Measurements from ENCODE around the gene RBM5. TPM values are rescaled to one million over a fixed set of nuclear protein-coding genes. Genes with fewer than 3 reads are reported as not detected.

RBM5 gene
- total and polyA plus RNA-seq, 4 donors, result 223 to 366 (median 266) TPM

DNA sequence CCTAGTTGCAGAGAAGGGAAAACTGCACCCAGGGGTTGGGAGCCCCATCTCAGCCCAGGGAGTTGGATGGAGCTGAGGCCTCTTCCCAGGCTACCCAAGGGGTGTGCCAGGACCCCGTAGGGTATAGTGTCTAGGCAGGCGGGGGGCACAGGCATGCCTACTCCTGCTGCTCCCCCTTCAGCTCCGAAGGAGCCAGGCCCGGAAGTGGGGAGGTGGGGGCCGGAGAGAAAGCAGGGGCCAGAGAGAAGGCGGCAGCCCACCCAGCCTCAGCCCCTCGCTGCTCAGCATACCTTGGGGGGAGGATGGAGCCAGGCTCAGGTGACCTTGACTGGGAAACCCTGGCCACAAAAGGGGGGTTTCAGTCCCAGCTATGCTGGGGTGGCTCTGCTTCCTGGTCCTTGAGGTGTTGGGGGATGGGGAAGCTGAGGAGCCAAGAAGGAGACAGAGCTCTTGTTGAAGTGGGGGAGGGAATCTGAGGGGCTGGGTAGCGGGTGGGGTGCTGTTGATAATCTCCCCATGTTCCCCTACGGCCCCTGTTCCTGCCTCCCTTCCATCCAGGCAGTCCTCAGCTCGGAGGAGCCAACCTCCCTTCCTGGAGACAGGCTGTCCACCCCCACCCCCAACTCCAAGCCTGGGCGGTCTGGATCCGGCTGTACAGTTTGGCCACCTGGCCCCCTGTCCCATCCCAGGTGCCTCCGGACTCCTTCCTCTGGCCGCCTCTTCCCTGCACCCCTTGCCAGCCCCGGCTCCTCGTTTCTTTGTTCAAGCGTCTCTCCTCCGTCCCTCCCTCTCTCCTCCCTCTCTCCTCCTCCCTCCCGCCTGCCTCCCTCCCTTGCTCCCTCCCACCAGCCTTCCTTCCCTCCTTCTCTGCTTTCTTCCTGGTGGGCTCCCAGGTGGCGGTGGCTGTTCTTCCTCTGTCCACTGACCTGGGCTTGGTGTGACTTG is 68.1 kb downstream of the RBM5 start:
- Histone ChIP-seq H3K36me3 (ENCODE audit: control insufficient read depth, insufficient read depth, low read length) (peaks cover 23% of the 10 kb centered on the region), H3K4me1 (ENCODE audit: control insufficient read depth, insufficient read depth, low read length) (peaks cover 45% of the 10 kb centered on the region), H3K27me3 (ENCODE audit: control insufficient read depth, insufficient read depth, low read length) (peaks cover 24% of the 10 kb centered on the region), H3K27ac (ENCODE audit: low read depth, low read length) (no peak overlapping the region), H3K9me3 (ENCODE audit: control insufficient read depth, insufficient read depth, low read length) (no peaks in the 10 kb centered on the region), H3K4me3 (ENCODE audit: low read depth, low read length) (peak overlapping the region; percentile 38)
- peak in 2 of 6 donors; percentile 83 to 89 for DNase-seq (ENCODE audit: low read depth in 4 of 6, low spot score in 6 of 6)
- WGBS (ENCODE audit: insufficient coverage), result 14% methylated on average over 12 of the region's 20 CpGs

DNA sequence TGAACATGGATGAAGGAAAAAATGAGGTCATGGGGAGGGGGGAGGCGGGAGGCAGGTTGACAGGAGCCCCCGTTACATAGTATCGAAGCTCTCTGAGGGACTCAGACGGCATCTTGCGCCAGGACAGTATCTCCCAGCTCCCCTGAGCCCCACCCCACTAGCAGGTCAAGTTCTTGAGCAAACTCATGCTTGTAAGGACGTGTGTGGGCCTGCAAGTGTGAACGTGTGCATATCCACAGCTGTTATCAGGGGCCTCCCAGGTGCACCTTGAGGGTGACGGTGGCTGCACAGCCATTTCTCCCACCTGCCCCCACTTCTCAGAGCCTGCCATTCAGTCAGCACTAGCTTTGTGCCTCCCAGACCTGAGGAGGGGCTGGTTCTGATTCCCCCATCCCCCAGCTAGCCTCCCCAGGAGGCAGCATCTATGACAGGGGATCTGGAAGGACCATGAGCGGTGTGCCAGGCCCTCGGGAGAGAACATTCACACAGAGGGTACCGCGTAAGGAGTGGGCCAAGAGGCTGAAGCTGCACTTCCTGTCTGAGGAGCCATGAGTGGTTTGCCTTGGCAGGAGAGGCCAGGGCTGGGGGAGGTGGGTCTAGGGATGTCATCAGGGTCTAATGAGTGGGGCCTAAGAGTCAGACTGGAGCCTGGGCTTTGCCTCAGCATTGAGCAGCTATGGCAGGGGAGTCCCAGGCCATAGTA is 69.3 kb downstream of the RBM5 start:
- H3K4me3 ChIP-seq (ENCODE audit: low read depth, low read length), result no peak overlapping the region
- 67% methylated on average over 11 of the region's 12 CpGs for WGBS (ENCODE audit: insufficient coverage)

DNA sequence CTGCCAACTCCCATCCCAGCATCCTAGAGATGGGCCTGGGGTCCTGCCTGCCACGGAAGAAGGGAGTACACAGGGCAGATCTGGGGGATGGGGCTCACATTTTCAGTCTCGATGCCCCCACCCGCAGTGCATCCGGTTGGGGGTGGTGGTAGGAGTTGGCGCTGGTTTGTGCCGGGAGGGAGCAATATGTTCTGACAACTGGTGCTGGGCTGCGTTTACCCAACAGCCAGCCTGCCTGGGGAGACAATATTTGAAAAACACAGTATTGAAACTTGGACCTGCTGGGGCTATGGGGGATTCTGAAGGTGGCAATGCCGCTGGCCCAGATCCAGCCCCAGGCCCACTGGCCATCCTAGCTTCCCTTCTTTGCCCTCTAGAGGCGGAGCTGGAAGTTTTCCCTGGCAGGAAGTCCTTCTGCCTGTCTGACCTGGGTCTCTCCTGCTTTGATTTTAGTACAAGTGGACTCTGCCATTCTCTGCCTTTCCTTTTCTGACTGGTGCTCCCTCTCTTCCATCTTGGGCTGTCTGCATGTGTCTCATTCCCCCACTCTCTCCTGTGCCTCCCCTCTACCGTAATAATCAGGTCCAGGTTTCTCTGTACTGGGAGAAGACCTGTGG is 69.9 kb downstream of the RBM5 start:
- Histone ChIP-seq H3K9me3 (ENCODE audit: control insufficient read depth, insufficient read depth, low read length) (no peaks in the 10 kb centered on the region), H3K27ac (ENCODE audit: low read depth, low read length) (no peak overlapping the region), H3K27me3 (ENCODE audit: control insufficient read depth, insufficient read depth, low read length) (peaks cover 24% of the 10 kb centered on the region), H3K4me3 (ENCODE audit: low read depth, low read length) (no peak overlapping the region), H3K4me1 (ENCODE audit: control insufficient read depth, insufficient read depth, low read length) (peaks cover 63% of the 10 kb centered on the region), H3K36me3 (ENCODE audit: control insufficient read depth, insufficient read depth, low read length) (peaks cover 36% of the 10 kb centered on the region)
- 81% methylated on average over 8 of the region's 10 CpGs for WGBS (ENCODE audit: insufficient coverage)
- peak in 1 of 6 donors; percentile 50 for DNase-seq (ENCODE audit: low read depth in 4 of 6, low spot score in 6 of 6)

More for the DNA sequence above, 69.3 kb downstream of the RBM5 start:
- no peak for DNase-seq (ENCODE audit: low read depth in 4 of 6, low spot score in 6 of 6)
- Histone ChIP-seq H3K4me1 (ENCODE audit: control insufficient read depth, insufficient read depth, low read length) (peaks cover 56% of the 10 kb centered on the region), H3K27ac (ENCODE audit: low read depth, low read length) (no peak overlapping the region), H3K9me3 (ENCODE audit: control insufficient read depth, insufficient read depth, low read length) (no peaks in the 10 kb centered on the region), H3K27me3 (ENCODE audit: control insufficient read depth, insufficient read depth, low read length) (peaks cover 24% of the 10 kb centered on the region), H3K36me3 (ENCODE audit: control insufficient read depth, insufficient read depth, low read length) (peaks cover 29% of the 10 kb centered on the region)

DNA sequence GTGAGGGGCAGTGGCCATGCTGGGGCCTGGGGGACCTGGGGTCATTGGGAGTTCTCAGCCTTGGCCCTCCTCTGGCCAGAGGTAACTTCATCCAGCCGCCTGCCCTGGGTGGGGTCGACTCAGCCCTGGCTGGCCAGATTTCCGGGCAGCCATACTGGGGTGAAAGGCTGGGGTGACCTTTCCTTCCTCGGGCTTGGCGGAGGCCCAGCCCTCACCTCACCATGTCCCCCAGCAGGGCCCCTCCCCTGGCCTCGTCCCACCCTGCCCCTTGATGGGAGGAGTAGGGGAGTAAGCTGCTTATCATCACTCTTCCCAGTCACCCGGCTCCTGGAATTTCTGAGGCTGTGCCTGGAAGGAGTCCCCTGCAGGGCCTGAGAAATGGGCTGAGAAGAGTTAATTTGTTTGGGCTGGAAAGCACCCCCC is 71.9 kb downstream of the RBM5 start:
- Histone ChIP-seq H3K4me1 (ENCODE audit: control insufficient read depth, insufficient read depth, low read length) (peaks cover 73% of the 10 kb centered on the region), H3K27ac (ENCODE audit: low read depth, low read length) (no peak overlapping the region), H3K9me3 (ENCODE audit: control insufficient read depth, insufficient read depth, low read length) (no peaks in the 10 kb centered on the region), H3K4me3 (ENCODE audit: low read depth, low read length) (no peak overlapping the region), H3K36me3 (ENCODE audit: control insufficient read depth, insufficient read depth, low read length) (peaks cover 41% of the 10 kb centered on the region), H3K27me3 (ENCODE audit: control insufficient read depth, insufficient read depth, low read length) (peaks cover 17% of the 10 kb centered on the region)
- DNase-seq (ENCODE audit: low read depth in 4 of 6, low spot score in 6 of 6), result no peak
- WGBS (ENCODE audit: insufficient coverage), result no CpG with 5 or more reads among the region's 7 CpGs

DNA sequence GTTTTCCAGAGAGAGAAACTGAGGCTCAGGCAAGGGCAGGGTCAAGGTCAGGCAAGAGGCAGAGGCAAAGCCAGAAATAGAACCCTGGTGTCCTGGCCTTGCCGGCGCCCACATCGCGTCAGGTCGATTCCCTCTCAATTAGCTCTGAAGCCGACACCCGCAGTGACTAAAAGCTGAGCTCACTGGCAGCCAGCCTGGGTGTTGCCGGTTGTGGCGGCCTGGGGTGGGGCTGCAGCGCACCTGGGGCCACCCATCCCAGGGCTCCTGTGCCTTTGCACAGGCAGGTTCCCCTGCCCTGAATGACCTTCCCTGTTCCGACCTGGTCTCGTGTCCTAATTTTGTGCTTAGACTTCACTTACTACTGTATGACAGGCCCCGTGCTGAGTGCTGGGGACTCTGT is 72.6 kb downstream of the RBM5 start:
- Histone ChIP-seq H3K27me3 (ENCODE audit: control insufficient read depth, insufficient read depth, low read length) (peaks cover 10% of the 10 kb centered on the region), H3K4me3 (ENCODE audit: low read depth, low read length) (no peak overlapping the region), H3K27ac (ENCODE audit: low read depth, low read length) (no peak overlapping the region), H3K36me3 (ENCODE audit: control insufficient read depth, insufficient read depth, low read length) (peaks cover 47% of the 10 kb centered on the region), H3K9me3 (ENCODE audit: control insufficient read depth, insufficient read depth, low read length) (no peaks in the 10 kb centered on the region), H3K4me1 (ENCODE audit: control insufficient read depth, insufficient read depth, low read length) (peaks cover 73% of the 10 kb centered on the region)
- DNase-seq (ENCODE audit: low read depth in 4 of 6, low spot score in 6 of 6), result no peak
- WGBS (ENCODE audit: insufficient coverage), result 81% methylated on average over 13 of the region's 13 CpGs

DNA sequence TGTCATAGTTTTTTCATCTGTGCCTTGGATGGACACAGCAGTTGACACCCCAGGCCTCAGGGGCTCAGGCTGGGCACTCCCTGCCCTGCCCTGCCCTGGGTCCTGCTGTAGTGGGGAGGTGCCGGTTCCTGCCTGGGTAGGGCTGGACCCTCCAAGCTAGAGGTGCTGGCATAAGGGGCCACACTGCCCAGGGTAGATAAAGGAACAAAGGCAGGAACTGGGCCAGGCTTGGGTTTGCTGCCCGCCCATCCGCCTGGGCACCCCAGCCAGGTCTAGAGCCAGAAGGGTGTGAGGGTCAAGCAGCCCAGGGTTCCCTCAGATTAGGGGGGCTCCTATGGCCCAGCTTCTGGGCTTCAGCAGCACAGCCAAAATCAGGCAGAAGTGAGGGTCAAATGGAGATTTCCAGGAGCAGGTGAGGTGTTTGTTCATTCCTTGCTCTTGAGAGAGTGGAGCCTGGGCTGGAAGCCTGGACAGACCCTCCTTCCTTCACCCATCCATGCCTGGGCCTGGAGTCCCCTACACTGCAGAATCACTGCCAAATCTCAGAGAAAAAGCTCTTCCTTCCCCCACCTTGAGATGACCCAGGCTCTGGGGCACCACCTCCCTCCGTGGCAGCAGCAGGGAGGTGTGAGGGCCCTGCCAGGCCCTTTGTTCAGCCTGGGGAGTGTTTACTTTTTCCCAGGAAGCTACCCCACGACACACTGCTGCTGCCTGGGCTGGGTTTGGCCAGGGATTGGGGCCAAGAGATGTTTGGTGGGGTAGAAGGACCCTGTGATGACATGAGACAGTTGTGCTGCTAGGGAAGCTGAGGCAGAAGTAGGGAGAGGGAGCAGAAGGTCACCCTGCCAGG is 73.5 kb downstream of the RBM5 start:
- Histone ChIP-seq H3K36me3 (ENCODE audit: control insufficient read depth, insufficient read depth, low read length) (peaks cover 48% of the 10 kb centered on the region), H3K4me3 (ENCODE audit: low read depth, low read length) (no peak overlapping the region), H3K27ac (ENCODE audit: low read depth, low read length) (no peak overlapping the region), H3K27me3 (ENCODE audit: control insufficient read depth, insufficient read depth, low read length) (peaks cover under 1% of the 10 kb centered on the region), H3K4me1 (ENCODE audit: control insufficient read depth, insufficient read depth, low read length) (peaks cover 73% of the 10 kb centered on the region), H3K9me3 (ENCODE audit: control insufficient read depth, insufficient read depth, low read length) (no peaks in the 10 kb centered on the region)
- WGBS (ENCODE audit: insufficient coverage), result 75% methylated on average over 5 of the region's 5 CpGs
- DNase-seq (ENCODE audit: low read depth in 4 of 6, low spot score in 6 of 6), result no peak

DNA sequence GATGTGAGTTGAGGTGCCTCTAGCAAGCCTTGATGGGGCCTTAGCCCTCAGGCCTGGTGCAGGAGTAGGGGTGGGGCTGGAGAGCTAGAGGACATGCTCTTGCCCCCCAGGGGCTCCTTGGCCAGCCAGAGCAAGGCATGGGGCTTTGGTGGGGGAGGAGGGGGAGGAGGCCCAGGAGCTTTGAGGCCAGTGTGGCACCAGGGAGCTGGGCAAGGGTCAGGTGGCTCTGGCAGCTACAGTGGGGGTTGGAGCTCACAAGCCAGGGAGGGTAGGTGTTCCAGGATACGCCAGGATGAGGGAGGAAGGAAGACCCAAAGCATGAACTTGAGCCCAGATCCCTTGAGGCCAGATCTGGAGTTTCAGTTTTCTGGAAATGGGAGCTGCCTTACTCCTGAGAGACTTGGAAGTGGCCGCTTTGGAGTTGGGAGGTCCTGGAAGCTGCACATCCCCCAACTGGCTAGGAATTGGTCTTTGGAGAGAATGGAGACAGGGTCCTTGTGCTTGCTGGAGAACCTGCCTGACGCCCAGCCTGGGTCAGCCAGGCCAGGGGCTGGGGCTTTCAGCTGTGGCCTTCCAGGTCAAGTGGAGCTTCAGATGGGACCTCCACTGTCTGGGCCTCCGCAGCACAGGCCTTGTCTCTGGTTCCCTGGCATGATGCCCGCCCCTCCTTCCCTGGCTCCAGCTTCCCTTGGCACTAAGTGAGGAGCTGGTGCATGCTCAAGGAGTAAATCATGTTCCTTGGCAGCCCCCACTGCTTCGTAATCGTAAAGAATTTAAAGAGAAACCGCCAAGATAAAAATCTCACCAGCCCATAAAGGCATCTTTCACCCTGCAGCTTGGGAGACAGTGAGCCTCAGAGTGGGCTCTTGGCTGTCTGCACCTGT is 75.1 kb downstream of the RBM5 start:
- 75% methylated on average over 3 of the region's 8 CpGs for WGBS (ENCODE audit: insufficient coverage)
- no peaks in the 10 kb centered on the region for H3K27me3 ChIP-seq (ENCODE audit: control insufficient read depth, insufficient read depth, low read length)
- DNase-seq (ENCODE audit: low read depth in 4 of 6, low spot score in 6 of 6), result peak in 4 of 6 donors; percentile 46 to 97 (median 74)
- no peak overlapping the region for H3K4me3 ChIP-seq (ENCODE audit: low read depth, low read length)
- peaks cover 54% of the 10 kb centered on the region for H3K36me3 ChIP-seq (ENCODE audit: control insufficient read depth, insufficient read depth, low read length)
- H3K27ac ChIP-seq (ENCODE audit: low read depth, low read length), result peak overlapping the region; percentile 79
- H3K9me3 ChIP-seq (ENCODE audit: control insufficient read depth, insufficient read depth, low read length), result no peaks in the 10 kb centered on the region
- H3K4me1 ChIP-seq (ENCODE audit: control insufficient read depth, insufficient read depth, low read length), result peaks cover 75% of the 10 kb centered on the region

DNA sequence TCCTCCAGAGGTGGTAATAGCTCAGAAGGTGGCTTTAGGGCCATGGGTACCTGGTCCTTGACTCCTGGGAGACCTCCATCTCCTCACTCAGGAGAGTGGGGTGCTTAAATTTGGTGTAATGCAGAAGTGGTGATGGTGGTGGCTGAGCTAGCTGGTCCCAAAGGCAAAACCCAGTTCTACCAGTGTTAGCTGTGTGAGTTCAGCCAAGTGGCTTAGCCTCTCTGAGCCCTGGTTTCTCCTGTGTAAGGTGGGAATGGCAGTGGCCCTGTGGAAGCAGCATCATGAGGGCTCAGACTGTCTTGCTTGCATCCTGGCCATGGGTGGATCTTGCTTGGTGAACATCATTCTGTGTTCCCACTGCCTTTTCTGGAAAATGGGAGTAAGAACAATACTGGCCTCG is 75.8 kb downstream of the RBM5 start:
- Histone ChIP-seq H3K27ac (ENCODE audit: low read depth, low read length) (peak overlapping the region; percentile 79), H3K27me3 (ENCODE audit: control insufficient read depth, insufficient read depth, low read length) (no peaks in the 10 kb centered on the region), H3K4me1 (ENCODE audit: control insufficient read depth, insufficient read depth, low read length) (peaks cover 82% of the 10 kb centered on the region), H3K36me3 (ENCODE audit: control insufficient read depth, insufficient read depth, low read length) (peaks cover 58% of the 10 kb centered on the region), H3K4me3 (ENCODE audit: low read depth, low read length) (no peak overlapping the region), H3K9me3 (ENCODE audit: control insufficient read depth, insufficient read depth, low read length) (no peaks in the 10 kb centered on the region)
- WGBS (ENCODE audit: insufficient coverage), result 33% methylated on average over 1 of the region's 1 CpG
- DNase-seq (ENCODE audit: low read depth in 4 of 6, low spot score in 6 of 6), result no peak
